OCI-LY1 (cell line): ENCODE measurements around the gene TMEM92.

Experiments used
- H2AFZ ChIP-seq: fragments of 200-600 bp; sonication (generic), shearing (Covaris generic); 2 replicates; pipeline ENCODE4 v1.6.0; 2014; ENCODE audit warnings: antibody characterized with exemption, mild to moderate bottlenecking, low read length
- H3F3A ChIP-seq: fragments of 200-600 bp; sonication (generic), shearing (Covaris generic); 2 replicates; pipeline ENCODE4 v1.6.0; 2014; ENCODE audit warnings: mild to moderate bottlenecking, antibody characterized with exemption, low read length, moderate library complexity; ENCODE audit not compliant: insufficient read depth
- H3K27ac ChIP-seq: fragments of 200-600 bp; sonication (generic); 2 replicates; pipeline ENCODE4 v1.5.1; 2014; ENCODE audit warnings: low read length, mixed run types, mild to moderate bottlenecking, low read depth; ENCODE audit not compliant: poor library complexity, severe bottlenecking
- H3K27me3 ChIP-seq: fragments of 200-600 bp; sonication (generic); 2 replicates; pipeline ENCODE4 v1.6.0; 2014; ENCODE audit warnings: antibody characterized with exemption, mild to moderate bottlenecking, low read length, moderate library complexity; ENCODE audit not compliant: insufficient read depth
- H3K36me3 ChIP-seq: fragments of 200-600 bp; sonication (generic); 2 replicates; pipeline ENCODE4 v1.6.1; 2014; ENCODE audit warnings: mild to moderate bottlenecking, antibody characterized with exemption, low read length, moderate library complexity, mixed read lengths; ENCODE audit not compliant: insufficient read depth
- H3K4me1 ChIP-seq: fragments of 200-600 bp; sonication (generic); 2 replicates; pipeline ENCODE4 v1.5.1; 2014; ENCODE audit warnings: mild to moderate bottlenecking, low read length, moderate library complexity; ENCODE audit not compliant: insufficient read depth, severe bottlenecking
- H3K4me2 ChIP-seq: fragments of 200-600 bp; sonication (generic), shearing (Covaris generic); 2 replicates; pipeline ENCODE4 v1.6.1; 2014; ENCODE audit warnings: low read length
- H3K4me3 ChIP-seq: fragments of 200-600 bp; sonication (generic); 2 replicates; pipeline ENCODE4 v1.5.1; 2014; ENCODE audit warnings: low read length, low read depth, mild to moderate bottlenecking, mixed read lengths; ENCODE audit not compliant: poor library complexity, severe bottlenecking
- H3K79me2 ChIP-seq: fragments of 200-600 bp; shearing (Covaris generic); 2 replicates; pipeline ENCODE4 v1.6.1; 2016; ENCODE audit warnings: mixed run types, low read length, mixed read lengths; ENCODE audit not compliant: insufficient read depth
- H3K9ac ChIP-seq: fragments of 200-600 bp; sonication (generic), shearing (Covaris generic); 2 replicates; pipeline ENCODE4 v1.6.1; 2014; ENCODE audit warnings: mild to moderate bottlenecking, low read length, mixed read lengths
- H3K9me2 ChIP-seq: fragments of 200-600 bp; sonication (generic), shearing (Covaris generic); 2 replicates; pipeline ENCODE4 v1.6.1; 2014; ENCODE audit warnings: low read depth, mild to moderate bottlenecking, low read length, mixed read lengths
- H3K9me3 ChIP-seq: fragments of 200-600 bp; shearing (Covaris generic); 2 replicates; pipeline ENCODE4 v1.6.1; 2014; ENCODE audit warnings: low read length, mixed read lengths
- H4K20me1 ChIP-seq: fragments of 200-600 bp; sonication (generic), shearing (Covaris generic); 2 replicates; pipeline ENCODE4 v1.6.0; 2016; ENCODE audit warnings: mild to moderate bottlenecking, low read length; ENCODE audit not compliant: insufficient read depth
- CTCF ChIP-seq: fragments of 200-600 bp; sonication (generic), shearing (Covaris generic); IDR thresholded peaks from 2 replicates; pipeline ENCODE4 v1.5.1; 2017; ENCODE audit warnings: mild to moderate bottlenecking, antibody characterized with exemption, low read length, moderate library complexity, mixed read lengths
- EZH2 ChIP-seq: fragments of 200-600 bp; sonication (generic), shearing (Covaris generic); IDR thresholded peaks from 2 replicates; pipeline ENCODE4 v1.8.0; 2017; ENCODE audit warnings: borderline replicate concordance, mixed run types, mild to moderate bottlenecking, antibody characterized with exemption, low read length, moderate library complexity, mixed read lengths

The TMEM92 gene

GRCh38 chr17:50257676-50258224 lies 16.5 kb upstream of the TMEM92 start:
- TF ChIP-seq EZH2 (no peak), CTCF (no peak)
- Histone ChIP-seq H3K4me2 (no peak overlapping the region), H3K79me2 (no peaks in the 10 kb centered on the region), H3K4me3 (no peak overlapping the region), H4K20me1 (no peaks in the 10 kb centered on the region), H3F3A (no peaks in the 10 kb centered on the region), H3K9me3 (no peaks in the 10 kb centered on the region), H3K36me3 (no peaks in the 10 kb centered on the region), H3K27me3 (peaks cover 14% of the 10 kb centered on the region; the same call in 1 of the 2 replicates), H3K4me1 (no peaks in the 10 kb centered on the region), H3K9me2 (no peaks in the 10 kb centered on the region), H3K27ac (no peak overlapping the region), H2AFZ (no peak overlapping the region), H3K9ac (no peak overlapping the region)

DNA sequence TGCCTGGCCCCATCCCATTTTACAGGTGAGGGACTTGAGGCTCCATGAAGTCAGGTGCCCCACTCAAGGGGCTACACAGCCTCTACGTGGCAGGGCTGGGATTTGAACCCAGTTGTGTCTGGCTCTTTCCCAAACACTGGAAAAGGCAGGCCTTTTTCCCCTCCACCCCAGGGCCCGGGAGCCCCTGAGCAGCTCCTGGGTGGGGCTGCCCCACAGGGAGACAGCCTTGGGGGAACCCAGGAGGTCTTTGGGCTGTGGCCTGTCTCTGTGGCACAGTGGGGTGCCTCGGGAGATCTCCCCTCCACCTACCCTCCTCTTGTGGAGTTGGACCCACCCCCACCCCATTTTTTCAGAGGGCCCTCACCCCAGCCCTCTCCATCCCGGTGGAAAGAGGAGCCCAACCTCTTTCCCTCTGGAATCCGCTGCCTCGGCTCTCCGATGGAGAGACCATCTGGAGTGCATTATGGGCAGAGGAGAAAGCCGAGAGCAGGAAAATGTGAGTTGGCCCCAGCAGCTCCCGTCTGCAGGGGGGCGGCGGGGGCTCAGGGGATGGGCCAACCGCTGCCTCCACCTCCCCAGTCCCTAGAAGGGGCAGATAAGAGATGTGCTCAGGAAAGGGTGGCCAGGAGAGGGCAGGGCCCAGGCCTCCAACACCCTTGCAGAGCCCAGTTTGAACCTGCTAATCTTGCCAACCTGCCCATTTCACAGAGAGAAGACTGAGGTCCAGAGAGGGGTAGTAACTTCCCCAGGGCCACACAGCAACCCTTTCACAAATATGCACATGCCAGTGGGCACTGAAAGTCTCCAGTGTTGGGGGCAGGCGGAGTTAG lies 15.4 kb upstream of the TMEM92 start:
- Histone ChIP-seq H3K79me2 (no peaks in the 10 kb centered on the region), H2AFZ (no peak overlapping the region), H3K4me1 (no peaks in the 10 kb centered on the region), H3K36me3 (no peaks in the 10 kb centered on the region), H3K27ac (no peak overlapping the region), H3K4me3 (no peak overlapping the region), H3K27me3 (peaks cover 14% of the 10 kb centered on the region; the same call in 1 of the 2 replicates), H3F3A (no peaks in the 10 kb centered on the region), H3K9me2 (no peaks in the 10 kb centered on the region), H4K20me1 (no peaks in the 10 kb centered on the region), H3K4me2 (no peak overlapping the region), H3K9ac (no peak overlapping the region), H3K9me3 (no peaks in the 10 kb centered on the region)
- TF ChIP-seq EZH2 (no peak), CTCF (no peak)

DNA sequence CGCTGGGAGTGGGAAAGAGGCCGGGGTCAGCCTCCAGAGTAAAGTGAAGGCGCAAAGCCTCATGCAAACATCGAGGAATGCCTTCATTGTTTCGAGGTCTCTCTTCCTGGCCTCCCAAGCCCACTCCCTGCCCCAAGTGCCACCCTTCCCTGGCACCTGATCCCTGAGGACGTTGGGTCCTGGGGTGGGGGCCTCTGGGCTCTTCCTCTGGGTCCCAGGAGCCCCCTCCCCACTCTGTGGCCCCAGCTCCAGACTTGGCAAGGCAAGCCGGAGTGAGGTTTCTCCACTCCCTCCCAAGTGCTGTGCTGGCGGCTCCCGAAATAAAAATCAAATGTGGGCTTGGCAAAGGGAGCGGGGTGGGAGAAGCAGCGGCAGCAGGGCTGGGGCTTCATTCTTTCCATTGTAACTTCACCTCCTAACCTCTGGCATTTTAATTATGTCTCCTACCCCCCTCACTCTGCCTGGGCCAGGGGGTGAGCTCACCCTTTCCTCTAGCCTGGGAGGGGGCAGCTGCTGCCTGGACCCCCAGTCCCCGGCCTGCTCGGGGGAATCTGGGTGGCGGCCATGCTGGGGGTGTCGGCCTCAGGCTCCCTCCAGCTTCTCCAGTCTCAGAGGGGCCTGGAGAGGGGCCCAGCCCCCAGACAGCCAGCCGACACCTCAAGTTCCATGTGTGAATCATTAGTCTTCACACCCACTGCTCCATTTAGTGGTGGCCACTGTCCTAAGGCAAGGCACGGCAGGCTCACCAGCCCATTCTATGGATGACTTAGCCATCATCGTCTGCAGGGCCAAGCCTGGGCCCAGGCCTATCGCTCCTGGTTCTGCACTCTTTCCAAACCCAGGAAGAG lies 14.6 kb upstream of the TMEM92 start:
- Histone ChIP-seq H3K9me3 (no peaks in the 10 kb centered on the region), H3K27me3 (peaks cover 14% of the 10 kb centered on the region; the same call in 1 of the 2 replicates), H4K20me1 (no peaks in the 10 kb centered on the region), H3K79me2 (no peaks in the 10 kb centered on the region), H3K27ac (no peak overlapping the region), H3K4me3 (no peak overlapping the region), H2AFZ (no peak overlapping the region), H3K4me2 (no peak overlapping the region), H3K9me2 (no peaks in the 10 kb centered on the region), H3K4me1 (no peaks in the 10 kb centered on the region), H3K36me3 (no peaks in the 10 kb centered on the region), H3K9ac (no peak overlapping the region), H3F3A (no peaks in the 10 kb centered on the region)
- TF ChIP-seq EZH2 (no peak), CTCF (no peak)
